22Rv1 (cell line): Measurements from ENCODE around the gene NFATC2.

Experiments used
- CTCF ChIP-seq: fragments of 450-650 bp; IDR thresholded peaks from 2 replicates; pipeline ENCODE4 v1.5.1; 2017; ENCODE audit warnings: mild to moderate bottlenecking
- ZFX ChIP-seq: fragments of 450-650 bp; IDR thresholded peaks from 2 replicates; pipeline ENCODE4 v1.6.1; 2017; ENCODE audit warnings: antibody characterized with exemption, borderline replicate concordance

DNA sequence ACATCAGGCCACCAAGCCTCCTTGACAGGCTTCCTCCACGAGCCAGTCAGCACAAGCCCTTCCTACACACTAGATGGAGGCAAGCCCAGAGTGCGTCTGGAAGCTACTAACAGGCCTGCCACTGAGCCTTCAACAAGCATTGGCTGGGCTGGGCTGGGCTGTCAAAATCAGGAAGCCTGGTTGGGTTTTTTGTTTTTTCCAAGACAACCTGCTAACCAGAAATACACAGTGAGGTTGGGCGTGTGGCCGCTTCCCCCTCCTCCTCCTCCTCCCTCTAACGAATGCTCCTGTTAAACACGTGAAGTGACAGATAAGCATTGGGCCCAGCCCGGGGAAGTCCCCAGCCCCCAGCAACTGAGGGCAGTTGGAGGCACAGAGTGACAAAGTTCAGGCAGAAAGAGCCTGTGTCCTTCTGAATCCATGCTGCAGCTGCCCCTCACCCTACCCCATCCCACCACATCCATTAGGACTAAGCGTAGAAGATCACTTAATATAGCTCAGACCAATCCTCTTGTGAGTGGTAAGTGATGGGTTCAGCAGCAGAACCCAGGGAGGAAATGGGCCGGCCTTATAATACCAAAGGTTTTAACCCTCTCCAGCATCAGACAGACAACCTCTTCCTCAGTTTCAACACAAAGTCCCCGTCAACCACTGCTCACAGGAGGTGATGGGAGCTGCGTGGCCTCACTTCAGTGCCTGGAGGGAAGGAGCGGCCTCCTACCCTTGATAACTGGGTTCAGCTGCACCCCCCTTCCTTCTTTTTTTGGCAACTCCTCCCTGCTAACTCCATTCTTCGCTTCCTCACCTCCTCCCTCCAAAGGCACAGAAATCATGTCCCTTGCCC lies 1.1 kb downstream of the NFATC2 start:
- TF ChIP-seq CTCF (no peak), ZFX (no peak)
